ENCODE results near the gene CFAP100.

- TF ChIP-seq, protein P1, sequence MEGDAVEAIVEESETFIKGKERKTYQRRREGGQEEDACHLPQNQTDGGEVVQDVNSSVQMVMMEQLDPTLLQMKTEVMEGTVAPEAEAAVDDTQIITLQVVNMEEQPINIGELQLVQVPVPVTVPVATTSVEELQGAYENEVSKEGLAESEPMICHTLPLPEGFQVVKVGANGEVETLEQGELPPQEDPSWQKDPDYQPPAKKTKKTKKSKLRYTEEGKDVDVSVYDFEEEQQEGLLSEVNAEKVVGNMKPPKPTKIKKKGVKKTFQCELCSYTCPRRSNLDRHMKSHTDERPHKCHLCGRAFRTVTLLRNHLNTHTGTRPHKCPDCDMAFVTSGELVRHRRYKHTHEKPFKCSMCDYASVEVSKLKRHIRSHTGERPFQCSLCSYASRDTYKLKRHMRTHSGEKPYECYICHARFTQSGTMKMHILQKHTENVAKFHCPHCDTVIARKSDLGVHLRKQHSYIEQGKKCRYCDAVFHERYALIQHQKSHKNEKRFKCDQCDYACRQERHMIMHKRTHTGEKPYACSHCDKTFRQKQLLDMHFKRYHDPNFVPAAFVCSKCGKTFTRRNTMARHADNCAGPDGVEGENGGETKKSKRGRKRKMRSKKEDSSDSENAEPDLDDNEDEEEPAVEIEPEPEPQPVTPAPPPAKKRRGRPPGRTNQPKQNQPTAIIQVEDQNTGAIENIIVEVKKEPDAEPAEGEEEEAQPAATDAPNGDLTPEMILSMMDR (tag by site-specific recombination; IDR thresholded peaks at IDR 0.05): no peak
- TF ChIP-seq ZNF777 (tag by site-specific recombination; IDR thresholded peaks at IDR 0.05; ENCODE audit: borderline replicate concordance): no peak
- TF ChIP-seq PRDM2 (tag by site-specific recombination; IDR thresholded peaks at IDR 0.05; ENCODE audit: borderline replicate concordance): no peak
- no peak for TF ChIP-seq ZNF239 (tag by site-specific recombination; IDR thresholded peaks at IDR 0.05)
Observed at GRCh38 chr3:126358816-126359181, 35.9 kb upstream of the CFAP100 start.
